Neuronal stem cell (in vitro differentiated cells): ENCODE results near the gene ZNF575.
A peak's percentile ranks its signal among the peaks of the same experiment; 100 is the strongest.

ENCODE experiments used
- DNase-seq: peaks from one replicate; pipeline ENCODE4 v3.0.0-alpha.2; 2013; ENCODE audit warnings: low spot score
- H2AFZ ChIP-seq: one replicate; pipeline ENCODE4 v1.6.1; 2013; ENCODE audit warnings: mild to moderate bottlenecking, low read length, inconsistent platforms
- H2AK5ac ChIP-seq: 2 replicates; pipeline ENCODE4 v1.6.1; 2013; ENCODE audit warnings: low read depth, mild to moderate bottlenecking, inconsistent platforms, low read length, moderate library complexity, mixed read lengths
- H2BK120ac ChIP-seq: 2 replicates; pipeline ENCODE4 v1.6.1; 2013; ENCODE audit warnings: low read depth, mild to moderate bottlenecking, inconsistent platforms, low read length, moderate library complexity, mixed read lengths
- H2BK12ac ChIP-seq: one replicate; pipeline ENCODE4 v1.6.1; 2013; ENCODE audit warnings: low read length, inconsistent platforms
- H2BK15ac ChIP-seq: 2 replicates; pipeline ENCODE4 v1.6.1; 2013; ENCODE audit warnings: mild to moderate bottlenecking, low read length, inconsistent platforms, mixed read lengths
- H2BK5ac ChIP-seq: one replicate; pipeline ENCODE4 v1.6.1; 2013; ENCODE audit warnings: inconsistent platforms, mild to moderate bottlenecking, low read length, moderate library complexity
- H3K14ac ChIP-seq: one replicate; pipeline ENCODE4 v1.6.1; 2013; ENCODE audit warnings: low read length, inconsistent platforms
- H3K18ac ChIP-seq: 2 replicates; pipeline ENCODE4 v1.6.1; 2013; ENCODE audit warnings: low read length, inconsistent platforms
- H3K23ac ChIP-seq: 2 replicates; pipeline ENCODE4 v1.6.1; 2013; ENCODE audit warnings: low read depth, mild to moderate bottlenecking, mixed read lengths, low read length, inconsistent platforms; ENCODE audit not compliant: poor library complexity
- H3K27ac ChIP-seq: replicated peaks from 3 replicates; pipeline ENCODE4 v1.5.1; 2013; ENCODE audit warnings: low read length, inconsistent platforms
- H3K27me3 ChIP-seq, 3 experiments: 2 replicates each; pipeline ENCODE4 v1.6.1; 2013; ENCODE audit warnings: low read length in 3 of 3, mild to moderate bottlenecking in 2 of 3, inconsistent platforms in 1 of 3, low read depth in 1 of 3, mixed read lengths in 1 of 3, moderate library complexity in 1 of 3; ENCODE audit not compliant: control insufficient read depth in 3 of 3, insufficient read depth in 3 of 3
- H3K36me3 ChIP-seq, 2 donors: replicated peaks in 1 of 2; 2 replicates each; pipeline ENCODE4 v1.6.1; 2013; ENCODE audit warnings: low read length in 2 of 2; ENCODE audit not compliant: control insufficient read depth in 2 of 2, insufficient read depth in 2 of 2
- H3K4ac ChIP-seq: 2 replicates; pipeline ENCODE4 v1.6.1; 2013; ENCODE audit warnings: inconsistent platforms, mild to moderate bottlenecking, low read length, moderate library complexity
- H3K4me1 ChIP-seq, 2 donors: 1 replicate in 1 of 2; 2 replicates in 1 of 2; pipeline ENCODE4 v1.6.1; 2013; ENCODE audit warnings: low read length in 2 of 2, low read depth in 1 of 2; ENCODE audit not compliant: control insufficient read depth in 2 of 2, insufficient read depth in 1 of 2
- H3K4me2 ChIP-seq: one replicate; pipeline ENCODE4 v1.6.1; 2013; ENCODE audit warnings: mild to moderate bottlenecking, low read length, inconsistent platforms; ENCODE audit not compliant: insufficient read depth, poor library complexity, severe bottlenecking
- H3K4me3 ChIP-seq, 2 donors: 2 replicates each; pipeline ENCODE4 v1.5.1; 2013; ENCODE audit warnings: low read length in 2 of 2, mild to moderate bottlenecking in 2 of 2, inconsistent platforms in 1 of 2, moderate library complexity in 1 of 2
- H3K79me1 ChIP-seq: one replicate; pipeline ENCODE4 v1.6.1; 2013; ENCODE audit warnings: low read depth, mild to moderate bottlenecking, inconsistent platforms, low read length, moderate library complexity
- H3K9ac ChIP-seq: one replicate; pipeline ENCODE4 v1.6.1; 2013; ENCODE audit warnings: mild to moderate bottlenecking, low read depth, low read length, inconsistent platforms; ENCODE audit not compliant: poor library complexity
- H3K9me3 ChIP-seq, 2 donors: replicated peaks in 1 of 2; 2 replicates each; pipeline versions ENCODE3 to v1.6.1; 2013; ENCODE audit warnings: low read length in 2 of 2, mild to moderate bottlenecking in 2 of 2, inconsistent platforms in 1 of 2, low read depth in 1 of 2, mixed read lengths in 1 of 2, moderate library complexity in 1 of 2; ENCODE audit not compliant: control insufficient read depth in 2 of 2, insufficient read depth in 1 of 2
- H4K8ac ChIP-seq: one replicate; pipeline ENCODE4 v1.6.1; 2013; ENCODE audit warnings: low read depth, mild to moderate bottlenecking, inconsistent platforms, low read length, moderate library complexity
- H4K91ac ChIP-seq: one replicate; pipeline ENCODE4 v1.6.1; 2013; ENCODE audit warnings: low read length, low read depth, mild to moderate bottlenecking, inconsistent platforms; ENCODE audit not compliant: poor library complexity
- WGBS, 2 donors: extraction: QIAGEN DNeasy Blood & Tissue Kit; methylation state at CpG; one replicate each; pipeline ENCODE4 v1.1.7; 2013; ENCODE audit warnings: missing lambda C conversion rate in 2 of 2, mixed read lengths in 1 of 2; ENCODE audit not compliant: insufficient read length in 2 of 2, insufficient replicate concordance in 1 of 2; ENCODE audit errors: extremely low coverage in 2 of 2; 5-methylcytosine and 5-hydroxymethylcytosine counted together

Gene ZNF575

DNA sequence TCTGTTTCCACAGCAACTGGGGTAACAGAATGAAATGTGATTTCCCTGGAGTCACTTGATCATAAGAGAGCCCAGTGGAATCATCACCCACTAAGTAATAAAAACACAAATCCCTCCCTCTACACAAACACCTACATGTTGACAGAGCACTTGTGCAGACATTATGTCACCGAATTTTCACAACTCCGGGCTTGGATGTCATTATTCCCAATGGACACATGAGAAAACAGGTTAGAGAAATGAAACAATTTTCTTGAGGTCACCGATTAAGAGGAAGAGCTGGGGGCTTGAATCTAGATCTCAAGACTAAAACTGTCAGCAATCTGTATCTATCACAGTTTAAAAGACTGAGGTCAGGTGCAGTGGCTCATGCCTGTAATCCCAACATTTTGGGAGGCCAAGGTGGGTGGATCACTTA lies 39.2 kb downstream of the ZNF575 start:
- Histone ChIP-seq H3K4ac (no peak overlapping the region), H3K18ac (no peak overlapping the region), H2BK5ac (no peak overlapping the region), H4K91ac (no peak overlapping the region), H3K27me3 (no peaks in the 10 kb centered on the region), H3K4me2 (no peak overlapping the region), H3K23ac (no peak overlapping the region), H3K9me3 (no peaks in the 10 kb centered on the region), H3K9ac (no peak overlapping the region), H3K4me1 (peaks cover 8 to 10% of the 10 kb centered on the region in 2 donors), H2BK120ac (no peak overlapping the region), H3K4me3 (no peak overlapping the region), H3K14ac (no peak overlapping the region), H2AFZ (no peak overlapping the region), H3K27ac (no peak overlapping the region), H2BK15ac (no peak overlapping the region), H2AK5ac (no peak overlapping the region), H2BK12ac (no peak overlapping the region), H4K8ac (no peak overlapping the region), H3K79me1 (peaks cover 4% of the 10 kb centered on the region), H3K36me3 (peaks cover 6 to 53% of the 10 kb centered on the region in 2 donors)
- no peak for DNase-seq
- WGBS, 2 donors: no CpG with 5 or more reads among the region's 3 CpGs

DNA sequence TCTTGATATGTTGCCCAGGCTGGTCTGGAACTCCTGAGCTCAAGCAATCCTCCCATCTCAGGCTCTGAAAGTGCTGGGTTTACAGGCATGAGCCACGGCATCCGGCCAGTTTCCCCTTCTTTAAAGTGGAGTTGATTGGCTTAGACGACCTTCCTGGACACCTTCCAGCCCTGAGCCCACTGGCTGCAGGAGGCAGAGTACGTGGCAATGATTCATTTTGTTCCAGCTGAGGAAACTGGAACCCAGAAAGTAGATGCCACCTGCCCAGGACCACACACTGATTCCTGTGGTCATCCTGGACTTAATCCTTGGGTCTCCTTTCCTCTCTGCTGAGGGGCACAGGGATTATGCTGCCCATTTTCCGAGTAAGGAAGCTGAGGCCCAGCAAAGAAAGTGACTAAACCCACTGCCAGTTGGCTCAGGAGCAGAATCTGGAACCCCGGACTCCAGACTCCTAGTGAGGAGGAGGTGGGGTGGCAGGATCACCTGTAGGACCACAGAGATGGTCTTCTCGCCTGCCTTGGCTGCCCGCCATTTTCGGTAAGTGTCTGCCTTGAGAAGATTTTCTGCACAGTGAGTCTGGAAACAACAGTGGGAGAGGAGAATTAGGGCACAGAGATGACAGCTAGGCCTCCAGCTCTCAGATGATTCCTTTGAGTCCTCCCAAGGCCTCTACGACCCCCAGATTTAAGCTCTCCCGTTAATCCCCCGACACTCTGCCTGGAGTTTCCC lies 41.6 kb downstream of the ZNF575 start:
- Histone ChIP-seq H3K23ac (no peak overlapping the region), H3K9ac (peak overlapping the region; percentile 73), H2BK12ac (no peak overlapping the region), H3K4ac (no peak overlapping the region), H3K4me1 (peaks cover 8 to 10% of the 10 kb centered on the region in 2 donors), H3K14ac (no peak overlapping the region), H2BK120ac (no peak overlapping the region), H3K18ac (no peak overlapping the region), H3K36me3 (peaks cover 6 to 42% of the 10 kb centered on the region in 2 donors), H3K4me2 (peak overlapping the region; percentile 75), H2AK5ac (peak overlapping the region; percentile 80), H4K91ac (no peak overlapping the region), H2AFZ (peak overlapping the region; percentile 82), H3K27me3 (no peaks in the 10 kb centered on the region), H3K4me3 (peak overlapping the region; percentile 82 to 93), H3K79me1 (peaks cover 4% of the 10 kb centered on the region), H4K8ac (no peak overlapping the region), H2BK5ac (peak overlapping the region; percentile 84), H3K27ac (no peak overlapping the region), H3K9me3 (no peaks in the 10 kb centered on the region), H2BK15ac (peak overlapping the region; percentile 28)
- no CpG with 5 or more reads among the region's 12 CpGs for WGBS, 2 donors
- DNase-seq: no peak

DNA sequence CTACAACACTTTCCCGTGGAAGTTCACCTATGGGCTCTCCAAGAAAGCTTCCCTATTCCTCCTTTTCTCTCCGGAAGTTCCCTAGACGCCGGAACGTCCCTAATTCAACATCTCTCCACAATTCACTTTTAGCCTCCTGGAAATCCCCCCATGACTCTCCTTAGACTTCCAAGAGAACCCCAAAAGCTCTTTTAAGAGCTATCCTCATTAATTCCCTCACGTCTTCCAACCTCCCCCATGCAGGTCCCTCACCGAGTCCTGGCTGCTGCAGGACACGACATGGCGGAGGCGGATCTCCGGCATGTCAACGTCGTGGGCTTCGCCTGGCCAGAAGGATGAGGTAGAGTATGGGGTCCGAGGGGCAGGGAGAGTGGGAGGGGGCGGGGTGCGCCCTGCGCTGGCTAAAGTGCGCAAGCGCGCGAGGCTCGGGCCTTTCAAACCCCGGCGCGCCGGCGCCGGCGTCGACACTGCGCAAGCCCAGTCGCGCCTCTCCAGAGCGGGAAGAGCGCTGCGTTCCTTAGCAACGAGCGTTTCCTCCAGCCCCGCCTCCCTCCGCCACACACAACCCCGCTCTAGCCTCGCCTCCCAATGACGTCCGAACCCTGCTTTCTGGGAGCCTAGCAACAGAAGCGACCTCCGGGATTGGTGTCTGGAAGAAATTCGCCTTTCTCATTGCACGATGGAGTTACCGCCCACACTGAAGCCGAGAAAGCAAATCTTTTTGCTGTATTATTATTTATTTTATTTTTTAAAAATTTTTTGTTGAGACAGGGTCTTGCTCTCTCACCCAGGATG lies 42.4 kb downstream of the ZNF575 start, which contains the start of the genes PINLYP and XRCC1:
Gene PINLYP (plus strand): TSS at position 646 of the 795 bp plus-strand sequence. CDS start 1,391 bp downstream, outside the sequence.
Gene XRCC1 (minus strand): TSS at position 372 of the 795 bp plus-strand sequence. CDS start 69 bp downstream, at position 303.
- peaks cover 4% of the 10 kb centered on the region for H3K79me1 ChIP-seq
- no peaks in the 10 kb centered on the region for H3K27me3 ChIP-seq
- peak within 1 kb of the TSS; percentile 57 for H4K91ac ChIP-seq
- peak within 1 kb of the TSS; percentile 50 for H3K23ac ChIP-seq
- H3K18ac ChIP-seq: peak within 1 kb of the TSS; percentile 61
- peak within 1 kb of the TSS; percentile 75 for H3K4me2 ChIP-seq
- H4K8ac ChIP-seq: peak within 1 kb of the TSS; percentile 96
- H2AK5ac ChIP-seq: peak within 1 kb of the TSS; percentile 85
- peak within 1 kb of the TSS; percentile 87 for H2AFZ ChIP-seq
- peak within 1 kb of the TSS; percentile 87 for H2BK15ac ChIP-seq
- H3K4me3 ChIP-seq: peak within 1 kb of the TSS; percentile 82 to 93
- no CpG with 5 or more reads among the region's 51 CpGs for WGBS, 2 donors
- no peak within 1 kb of the TSS for H2BK12ac ChIP-seq
- H3K14ac ChIP-seq: no peak within 1 kb of the TSS
- peak within 1 kb of the TSS; percentile 96 for H3K9ac ChIP-seq
- peaks cover 4 to 36% of the 10 kb centered on the region in 2 donors for H3K36me3 ChIP-seq
- H3K4me1 ChIP-seq: peaks cover 8 to 12% of the 10 kb centered on the region in 2 donors
- H3K4ac ChIP-seq: peak within 1 kb of the TSS; percentile 90
- no peaks in the 10 kb centered on the region for H3K9me3 ChIP-seq
- peak; percentile 97 for DNase-seq
- peak within 1 kb of the TSS; percentile 70 for H3K27ac ChIP-seq
- peak within 1 kb of the TSS; percentile 93 for H2BK5ac ChIP-seq
- peak within 1 kb of the TSS; percentile 30 for H2BK120ac ChIP-seq
